IPS-NIHi7 (cell line): ENCODE measurements around the gene FAM184A.
"Not testable (repeated sequence)": the region's sequence is repeated elsewhere in the genome, so short reads cannot be mapped to it uniquely, and the experiment has no call there.

Experiments used
- DNase-seq: peaks from one replicate; pipeline ENCODE4 v3.0.0; 2012; ENCODE audit warnings: mixed read lengths; ENCODE audit errors: extremely low spot score

Gene FAM184A

GRCh38 chr6:119052987-119053386, 25.5 kb downstream of the FAM184A start:
- no peak for DNase-seq

- DNase-seq = peak; percentile 15
Measured at GRCh38 chr6:119052292-119052889, 26.1 kb downstream of the FAM184A start.

GRCh38 chr6:119044255-119044654, 34.2 kb downstream of the FAM184A start:
- DNase-seq = no peak

- no peak for DNase-seq
Measured at GRCh38 chr6:119043783-119044182, 34.7 kb downstream of the FAM184A start.

- no peak for DNase-seq
Measured at GRCh38 chr6:119043265-119043664, 35.2 kb downstream of the FAM184A start.

GRCh38 chr6:119040636-119041035, 37.8 kb downstream of the FAM184A start:
- DNase-seq = no peak

- DNase-seq = no peak
Measured at GRCh38 chr6:119040229-119040628, 38.2 kb downstream of the FAM184A start.

- DNase-seq = no peak
Measured at GRCh38 chr6:119037941-119038623, 40.4 kb downstream of the FAM184A start.

- no peak for DNase-seq
Measured at GRCh38 chr6:119037264-119037663, 41.2 kb downstream of the FAM184A start.

- no peak for DNase-seq
Measured at GRCh38 chr6:119036081-119036480, 42.4 kb downstream of the FAM184A start.

GRCh38 chr6:119035459-119035858, 43.0 kb downstream of the FAM184A start:
- no peak for DNase-seq

GRCh38 chr6:119034827-119035458, 43.5 kb downstream of the FAM184A start:
- no peak for DNase-seq

GRCh38 chr6:119032428-119032827, 46.0 kb downstream of the FAM184A start:
- DNase-seq = no peak

GRCh38 chr6:119030759-119031158, 47.7 kb downstream of the FAM184A start:
- DNase-seq = no peak

GRCh38 chr6:119028091-119028490, 50.4 kb downstream of the FAM184A start:
- DNase-seq = no peak

- no peak for DNase-seq
Measured at GRCh38 chr6:119027465-119027864, 51.0 kb downstream of the FAM184A start.

- DNase-seq = no peak
Measured at GRCh38 chr6:119026822-119027221, 51.6 kb downstream of the FAM184A start.

GRCh38 chr6:119025793-119026192, 52.7 kb downstream of the FAM184A start:
- no peak for DNase-seq

- peak; percentile 26 for DNase-seq
Measured at GRCh38 chr6:119024111-119024510, 54.4 kb downstream of the FAM184A start.

GRCh38 chr6:119022796-119023195, 55.7 kb downstream of the FAM184A start:
- no peak for DNase-seq

- DNase-seq = no peak
Measured at GRCh38 chr6:119020597-119021561, 57.6 kb downstream of the FAM184A start.

- DNase-seq = not testable (repeated sequence)
Measured at GRCh38 chr6:119015165-119015564, 63.3 kb downstream of the FAM184A start.
